SK-N-SH treated with all-trans-retinoic acid at 6 μM for 48 hours (cell line): Measurements from ENCODE around the gene SNAPC3.

Experiments
- ATAC-seq: fragments of 200-7000 bp; cut with Tn5 transposase; 3 replicates; pipeline ENCODE4 v1.9.1; 2020; ENCODE audit warnings: mild to moderate bottlenecking, moderate library complexity
- CSDC2 ChIP-seq: fragments of 250-450 bp; sonication (Bioruptor Pico); IDR thresholded peaks from 2 replicates; pipeline ENCODE4 v1.5.0; 2020; ENCODE audit warnings: mild to moderate bottlenecking, moderate library complexity
- ESRRG ChIP-seq: fragments of 250-450 bp; sonication (Bioruptor Pico); IDR thresholded peaks from 2 replicates; pipeline ENCODE4 v1.6.1; 2021; ENCODE audit warnings: mild to moderate bottlenecking
- GLIS3 ChIP-seq: fragments of 250-450 bp; sonication (Bioruptor Pico); IDR thresholded peaks from 2 replicates; pipeline ENCODE4 v1.5.0; 2020; ENCODE audit warnings: mild to moderate bottlenecking, moderate library complexity
- OSR1 ChIP-seq: fragments of 250-450 bp; sonication (Bioruptor Pico); IDR thresholded peaks from 2 replicates; pipeline ENCODE4 v1.8.0; 2022; ENCODE audit warnings: moderate library complexity, mild to moderate bottlenecking, inconsistent platforms
- PATZ1 ChIP-seq: fragments of 250-450 bp; sonication (Bioruptor Pico); IDR thresholded peaks from 2 replicates; pipeline ENCODE4 v1.8.0; 2020; ENCODE audit warnings: mild to moderate bottlenecking, moderate library complexity, borderline replicate concordance
- POU6F1 ChIP-seq: fragments of 250-450 bp; sonication (Bioruptor Pico); IDR thresholded peaks from 2 replicates; pipeline ENCODE4 v1.8.0; 2021; ENCODE audit warnings: low read depth, mild to moderate bottlenecking, moderate library complexity, borderline replicate concordance
- PPARA ChIP-seq: fragments of 250-450 bp; sonication (Bioruptor Pico); IDR thresholded peaks from 2 replicates; pipeline ENCODE4 v1.5.0; 2020; ENCODE audit warnings: mild to moderate bottlenecking, borderline replicate concordance
- RARB ChIP-seq: fragments of 250-450 bp; sonication (Bioruptor Pico); IDR thresholded peaks from 2 replicates; pipeline ENCODE4 v1.8.0; 2021; ENCODE audit warnings: mild to moderate bottlenecking, moderate library complexity
- SNAI2 ChIP-seq: fragments of 250-450 bp; sonication (Bioruptor Pico); IDR thresholded peaks from 2 replicates; pipeline ENCODE4 v1.5.0; 2020; ENCODE audit warnings: mild to moderate bottlenecking, moderate library complexity
- TCF4 ChIP-seq: fragments of 250-450 bp; sonication (Bioruptor Pico); IDR thresholded peaks from 2 replicates; pipeline ENCODE4 v1.8.0; 2021; ENCODE audit warnings: mild to moderate bottlenecking, moderate library complexity, borderline replicate concordance
- TOX ChIP-seq: fragments of 250-450 bp; sonication (Bioruptor Pico); IDR thresholded peaks from 2 replicates; pipeline ENCODE4 v1.8.0; 2021; ENCODE audit warnings: mild to moderate bottlenecking, moderate library complexity, borderline replicate concordance
- ZC3H10 ChIP-seq: fragments of 250-450 bp; sonication (Bioruptor Pico); IDR thresholded peaks from 2 replicates; pipeline ENCODE4 v1.5.1; 2021; ENCODE audit warnings: mild to moderate bottlenecking, moderate library complexity
- ZFP3 ChIP-seq: fragments of 250-450 bp; sonication (Bioruptor Pico); IDR thresholded peaks from 2 replicates; pipeline ENCODE4 v1.5.0; 2020; ENCODE audit warnings: mild to moderate bottlenecking, moderate library complexity
- ZFP30 ChIP-seq: fragments of 450-650 bp; formaldehyde crosslinking; IDR thresholded peaks from 2 replicates; pipeline ENCODE4 v1.5.0; 2022; ENCODE audit warnings: mild to moderate bottlenecking, moderate library complexity
- ZNF70 ChIP-seq: fragments of 450-650 bp; formaldehyde crosslinking; IDR thresholded peaks from 2 replicates; pipeline ENCODE4 v1.5.0; 2020; ENCODE audit warnings: mild to moderate bottlenecking, moderate library complexity
- ZNF8 ChIP-seq: fragments of 450-650 bp; formaldehyde crosslinking; IDR thresholded peaks from 2 replicates; pipeline ENCODE4 v1.5.0; 2020; ENCODE audit warnings: mild to moderate bottlenecking, moderate library complexity
- TF ChIP-seq, protein P1 (sequence below): fragments of 250-450 bp; sonication (Bioruptor Pico); IDR thresholded peaks from 2 replicates; pipeline ENCODE4 v1.5.1; 2020; ENCODE audit warnings: low read depth, mild to moderate bottlenecking, moderate library complexity
- TF ChIP-seq, protein P2 (sequence below): fragments of 250-450 bp; sonication (Bioruptor Pico); IDR thresholded peaks from 2 replicates; pipeline ENCODE4 v1.5.1; 2021; ENCODE audit warnings: mild to moderate bottlenecking, moderate library complexity
- TF ChIP-seq, protein P3 (sequence below): fragments of 250-450 bp; sonication (Bioruptor Pico); IDR thresholded peaks from 2 replicates; pipeline ENCODE4 v1.5.0; 2020; ENCODE audit warnings: mild to moderate bottlenecking, moderate library complexity

SNAPC3 gene

GRCh38 chr9:15475923-15476536 is 53.4 kb downstream of the SNAPC3 start:
- TF ChIP-seq ZFP3 (CRISPR knock-in tag) (no peak), POU6F1 (CRISPR knock-in tag) (no peak), OSR1 (CRISPR knock-in tag) (no peak), CSDC2 (CRISPR knock-in tag) (no peak), ZNF8 (CRISPR knock-in tag) (no peak), ESRRG (CRISPR knock-in tag) (no peak), TOX (no peak), PATZ1 (CRISPR knock-in tag) (no peak), ZFP30 (CRISPR knock-in tag) (no peak), ZC3H10 (CRISPR knock-in tag) (no peak), SNAI2 (CRISPR knock-in tag) (no peak), ZNF70 (CRISPR knock-in tag) (no peak), TCF4 (CRISPR knock-in tag) (no peak), GLIS3 (no peak), RARB (CRISPR knock-in tag) (no peak), PPARA (CRISPR knock-in tag) (no peak)
- TF ChIP-seq, protein P1, sequence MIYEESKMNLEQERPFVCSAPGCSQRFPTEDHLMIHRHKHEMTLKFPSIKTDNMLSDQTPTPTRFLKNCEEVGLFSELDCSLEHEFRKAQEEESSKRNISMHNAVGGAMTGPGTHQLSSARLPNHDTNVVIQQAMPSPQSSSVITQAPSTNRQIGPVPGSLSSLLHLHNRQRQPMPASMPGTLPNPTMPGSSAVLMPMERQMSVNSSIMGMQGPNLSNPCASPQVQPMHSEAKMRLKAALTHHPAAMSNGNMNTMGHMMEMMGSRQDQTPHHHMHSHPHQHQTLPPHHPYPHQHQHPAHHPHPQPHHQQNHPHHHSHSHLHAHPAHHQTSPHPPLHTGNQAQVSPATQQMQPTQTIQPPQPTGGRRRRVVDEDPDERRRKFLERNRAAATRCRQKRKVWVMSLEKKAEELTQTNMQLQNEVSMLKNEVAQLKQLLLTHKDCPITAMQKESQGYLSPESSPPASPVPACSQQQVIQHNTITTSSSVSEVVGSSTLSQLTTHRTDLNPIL (CRISPR knock-in tag) = no peak
- TF ChIP-seq, protein P2, sequence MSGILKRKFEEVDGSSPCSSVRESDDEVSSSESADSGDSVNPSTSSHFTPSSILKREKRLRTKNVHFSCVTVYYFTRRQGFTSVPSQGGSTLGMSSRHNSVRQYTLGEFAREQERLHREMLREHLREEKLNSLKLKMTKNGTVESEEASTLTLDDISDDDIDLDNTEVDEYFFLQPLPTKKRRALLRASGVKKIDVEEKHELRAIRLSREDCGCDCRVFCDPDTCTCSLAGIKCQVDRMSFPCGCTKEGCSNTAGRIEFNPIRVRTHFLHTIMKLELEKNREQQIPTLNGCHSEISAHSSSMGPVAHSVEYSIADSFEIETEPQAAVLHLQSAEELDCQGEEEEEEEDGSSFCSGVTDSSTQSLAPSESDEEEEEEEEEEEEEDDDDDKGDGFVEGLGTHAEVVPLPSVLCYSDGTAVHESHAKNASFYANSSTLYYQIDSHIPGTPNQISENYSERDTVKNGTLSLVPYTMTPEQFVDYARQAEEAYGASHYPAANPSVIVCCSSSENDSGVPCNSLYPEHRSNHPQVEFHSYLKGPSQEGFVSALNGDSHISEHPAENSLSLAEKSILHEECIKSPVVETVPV = no peak
- no peak for ATAC-seq

DNA sequence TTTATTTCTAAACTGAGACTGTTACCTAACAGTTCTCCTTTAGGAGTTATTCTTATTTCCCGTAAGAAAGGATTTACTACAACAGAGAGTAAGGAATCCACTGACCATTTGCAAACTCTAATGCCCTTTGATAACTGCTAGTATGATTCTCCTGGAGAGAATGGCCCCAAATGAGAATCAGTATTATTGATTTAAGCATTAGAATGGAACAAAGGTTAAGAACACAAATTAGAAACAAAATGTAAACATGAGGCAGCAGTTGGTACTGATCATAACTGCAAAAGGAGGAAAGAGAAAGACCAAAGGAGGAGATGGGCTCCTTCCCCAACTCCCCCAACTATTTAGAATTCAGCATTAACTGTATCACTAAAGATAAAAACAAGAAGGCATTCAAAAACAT is 57.4 kb downstream of the SNAPC3 start:
- no peak for ATAC-seq
- TF ChIP-seq TCF4 (CRISPR knock-in tag) (no peak), ZFP3 (CRISPR knock-in tag) (no peak), SNAI2 (CRISPR knock-in tag) (no peak), POU6F1 (CRISPR knock-in tag) (no peak), ESRRG (CRISPR knock-in tag) (no peak)
- TF ChIP-seq, protein P3, sequence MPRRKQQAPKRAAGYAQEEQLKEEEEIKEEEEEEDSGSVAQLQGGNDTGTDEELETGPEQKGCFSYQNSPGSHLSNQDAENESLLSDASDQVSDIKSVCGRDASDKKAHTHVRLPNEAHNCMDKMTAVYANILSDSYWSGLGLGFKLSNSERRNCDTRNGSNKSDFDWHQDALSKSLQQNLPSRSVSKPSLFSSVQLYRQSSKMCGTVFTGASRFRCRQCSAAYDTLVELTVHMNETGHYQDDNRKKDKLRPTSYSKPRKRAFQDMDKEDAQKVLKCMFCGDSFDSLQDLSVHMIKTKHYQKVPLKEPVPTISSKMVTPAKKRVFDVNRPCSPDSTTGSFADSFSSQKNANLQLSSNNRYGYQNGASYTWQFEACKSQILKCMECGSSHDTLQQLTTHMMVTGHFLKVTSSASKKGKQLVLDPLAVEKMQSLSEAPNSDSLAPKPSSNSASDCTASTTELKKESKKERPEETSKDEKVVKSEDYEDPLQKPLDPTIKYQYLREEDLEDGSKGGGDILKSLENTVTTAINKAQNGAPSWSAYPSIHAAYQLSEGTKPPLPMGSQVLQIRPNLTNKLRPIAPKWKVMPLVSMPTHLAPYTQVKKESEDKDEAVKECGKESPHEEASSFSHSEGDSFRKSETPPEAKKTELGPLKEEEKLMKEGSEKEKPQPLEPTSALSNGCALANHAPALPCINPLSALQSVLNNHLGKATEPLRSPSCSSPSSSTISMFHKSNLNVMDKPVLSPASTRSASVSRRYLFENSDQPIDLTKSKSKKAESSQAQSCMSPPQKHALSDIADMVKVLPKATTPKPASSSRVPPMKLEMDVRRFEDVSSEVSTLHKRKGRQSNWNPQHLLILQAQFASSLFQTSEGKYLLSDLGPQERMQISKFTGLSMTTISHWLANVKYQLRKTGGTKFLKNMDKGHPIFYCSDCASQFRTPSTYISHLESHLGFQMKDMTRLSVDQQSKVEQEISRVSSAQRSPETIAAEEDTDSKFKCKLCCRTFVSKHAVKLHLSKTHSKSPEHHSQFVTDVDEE (CRISPR knock-in tag) = no peak

DNA sequence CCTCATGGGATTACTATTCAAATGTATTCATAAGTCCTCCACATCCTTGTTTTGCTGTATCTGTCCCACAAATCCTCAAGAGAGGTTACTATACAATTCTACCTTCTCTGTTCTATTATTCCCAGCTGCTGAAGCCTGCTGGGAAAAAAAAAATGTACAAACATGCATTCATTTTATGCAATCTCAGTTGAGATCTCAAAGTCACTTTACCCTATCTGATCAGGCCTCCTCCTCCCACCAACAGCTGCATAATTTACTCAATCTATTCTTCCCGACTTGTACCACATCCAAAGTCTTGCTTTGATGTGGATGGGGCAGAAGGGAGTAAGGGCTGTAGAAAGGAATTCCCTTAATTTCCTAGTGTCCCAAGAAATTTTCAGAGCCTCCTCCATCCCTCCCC is 59.5 kb downstream of the SNAPC3 start:
- TF ChIP-seq SNAI2 (CRISPR knock-in tag) = no peak
- peak; percentile 20; the same call in 1 of the 2 replicates for TF ChIP-seq TCF4 (CRISPR knock-in tag)
- TF ChIP-seq ZNF8 (CRISPR knock-in tag) = no peak
- no peak for TF ChIP-seq ESRRG (CRISPR knock-in tag)
- TF ChIP-seq, protein P2 = no peak
- TF ChIP-seq, protein P3 (CRISPR knock-in tag) = no peak

More for the DNA sequence above, 59.5 kb downstream of the SNAPC3 start:
- no peak for ATAC-seq
